ENCODE results near the gene NELFE. TPM values are rescaled to one million over a fixed set of nuclear protein-coding genes. Genes with fewer than 3 reads are reported as not detected.

NELFE gene
- polyA plus RNA-seq, 1 donor (not counting 4 experiments of a cell fraction or from before 2014, with no cell fraction given), result 51.9 TPM

GRCh38 chr6:31928672-31928939 lies 30.2 kb downstream of the NELFE start:
- peaks cover 11% of the 10 kb centered on the region for H3K27me3 ChIP-seq (ENCODE audit: control insufficient read depth, extremely low read depth, insufficient read depth, low read length)
- no peaks in the 10 kb centered on the region for H3K4me1 ChIP-seq (ENCODE audit: control insufficient read depth, extremely low read depth, insufficient read depth, low read length)
- H3K9me1 ChIP-seq (ENCODE audit: control insufficient read depth, extremely low read depth, insufficient read depth, low read length), result no peaks in the 10 kb centered on the region
- FAIRE-seq (no peak), DNase-seq (ENCODE audit: low read depth, low spot score) (no peak)
- no peak overlapping the region for H2AFZ ChIP-seq (ENCODE audit: control insufficient read depth, low read length)
- TF ChIP-seq EZH2 (IDR thresholded peaks at IDR 0.05; ENCODE audit: low read length), result no peak
- H3K27ac ChIP-seq (ENCODE audit: control insufficient read depth, insufficient read depth, low read length), result no peak overlapping the region
- dilution Hi-C loops (cut with MboI; ENCODE audit: extremely low pct_ligation_motif_present, low sequenced_read_pairs), result no loop called here
- H3K4me3 ChIP-seq (ENCODE audit: control insufficient read depth in 2 of 3, extremely low read depth in 1 of 3, insufficient read depth in 2 of 3, low read depth in 1 of 3, low read length in 3 of 3), result no peak overlapping the region
- no peaks in the 10 kb centered on the region for H4K20me1 ChIP-seq (ENCODE audit: control insufficient read depth, extremely low read depth, insufficient read depth, low read length)
- no peak overlapping the region for H3K4me2 ChIP-seq (ENCODE audit: control insufficient read depth, extremely low read depth, insufficient read depth, low read depth, low read length)
- H3K9ac ChIP-seq (ENCODE audit: control insufficient read depth, extremely low read depth, insufficient read depth, low read length), result no peak overlapping the region
- no peaks in the 10 kb centered on the region for H3K9me3 ChIP-seq (ENCODE audit: control insufficient read depth, low read depth, low read length)
- no peaks in the 10 kb centered on the region for H3K79me2 ChIP-seq (ENCODE audit: control insufficient read depth, insufficient read depth, low read length)
- H3K36me3 ChIP-seq (ENCODE audit: control insufficient read depth in 2 of 2, extremely low read depth in 1 of 2, insufficient read depth in 2 of 2, low read length in 2 of 2), result no peaks in the 10 kb centered on the region

- Histone ChIP-seq H3K4me2 (ENCODE audit: control insufficient read depth, extremely low read depth, insufficient read depth, low read depth, low read length) (no peak overlapping the region), H4K20me1 (ENCODE audit: control insufficient read depth, extremely low read depth, insufficient read depth, low read length) (no peaks in the 10 kb centered on the region), H3K4me3 (ENCODE audit: control insufficient read depth in 2 of 3, extremely low read depth in 1 of 3, insufficient read depth in 2 of 3, low read depth in 1 of 3, low read length in 3 of 3) (no peak overlapping the region), H3K79me2 (ENCODE audit: control insufficient read depth, insufficient read depth, low read length) (no peaks in the 10 kb centered on the region), H3K9me1 (ENCODE audit: control insufficient read depth, extremely low read depth, insufficient read depth, low read length) (no peaks in the 10 kb centered on the region), H3K27ac (ENCODE audit: control insufficient read depth, insufficient read depth, low read length) (no peak overlapping the region), H3K36me3 (ENCODE audit: control insufficient read depth in 2 of 2, extremely low read depth in 1 of 2, insufficient read depth in 2 of 2, low read length in 2 of 2) (no peaks in the 10 kb centered on the region), H3K9me3 (ENCODE audit: control insufficient read depth, low read depth, low read length) (no peaks in the 10 kb centered on the region), H2AFZ (ENCODE audit: control insufficient read depth, low read length) (no peak overlapping the region), H3K27me3 (ENCODE audit: control insufficient read depth, extremely low read depth, insufficient read depth, low read length) (peaks cover 7% of the 10 kb centered on the region), H3K9ac (ENCODE audit: control insufficient read depth, extremely low read depth, insufficient read depth, low read length) (no peak overlapping the region), H3K4me1 (ENCODE audit: control insufficient read depth, extremely low read depth, insufficient read depth, low read length) (no peaks in the 10 kb centered on the region)
- dilution Hi-C loops (cut with MboI; ENCODE audit: extremely low pct_ligation_motif_present, low sequenced_read_pairs), result no loop called here
- TF ChIP-seq EZH2 (IDR thresholded peaks at IDR 0.05; ENCODE audit: low read length) (no peak), CTCF (optimal IDR thresholded peaks at IDR 0.05 in 1 of 3, IDR thresholded peaks at IDR 0.05 in 1 of 3, conservative IDR thresholded peaks at IDR 0.05 in 1 of 3; ENCODE audit: extremely low read depth in 1 of 3, insufficient read depth in 2 of 3, low read length in 3 of 3) (no peak)
- FAIRE-seq (no peak), DNase-seq (ENCODE audit: low read depth, low spot score) (no peak)
Measured at GRCh38 chr6:31927863-31928671, 30.7 kb downstream of the NELFE start.

All from keratinocyte (primary cell).